GM13976 (cell line): ENCODE results near the gene UNC5C.

Source experiments
- DNase-seq: peaks from one replicate; pipeline ENCODE4 v3.0.0; 2012; ENCODE audit warnings: low spot score
- CTCF ChIP-seq: IDR thresholded peaks from 2 replicates; pipeline ENCODE4 v1.5.1; 2012; ENCODE audit warnings: borderline replicate concordance, mild to moderate bottlenecking; ENCODE audit not compliant: insufficient read depth; ENCODE audit errors: extremely low read depth, missing control alignments, control extremely low read depth
- in situ Hi-C: fragments of 300-500 bp; cut with MboI; formaldehyde crosslinking; loops from one replicate; pipeline ENCODE4 v1.12.0; 2022; ENCODE audit warnings: low sequenced_read_pairs, mixed read lengths, inconsistent platforms; ENCODE audit not compliant: unreplicated experiment

UNC5C gene

GRCh38 chr4:95556207-95556859 lies 7.6 kb upstream of the UNC5C start:
- DNase-seq, result no peak
- TF ChIP-seq CTCF, result no peak
- in situ Hi-C loops, result no loop called here

DNA sequence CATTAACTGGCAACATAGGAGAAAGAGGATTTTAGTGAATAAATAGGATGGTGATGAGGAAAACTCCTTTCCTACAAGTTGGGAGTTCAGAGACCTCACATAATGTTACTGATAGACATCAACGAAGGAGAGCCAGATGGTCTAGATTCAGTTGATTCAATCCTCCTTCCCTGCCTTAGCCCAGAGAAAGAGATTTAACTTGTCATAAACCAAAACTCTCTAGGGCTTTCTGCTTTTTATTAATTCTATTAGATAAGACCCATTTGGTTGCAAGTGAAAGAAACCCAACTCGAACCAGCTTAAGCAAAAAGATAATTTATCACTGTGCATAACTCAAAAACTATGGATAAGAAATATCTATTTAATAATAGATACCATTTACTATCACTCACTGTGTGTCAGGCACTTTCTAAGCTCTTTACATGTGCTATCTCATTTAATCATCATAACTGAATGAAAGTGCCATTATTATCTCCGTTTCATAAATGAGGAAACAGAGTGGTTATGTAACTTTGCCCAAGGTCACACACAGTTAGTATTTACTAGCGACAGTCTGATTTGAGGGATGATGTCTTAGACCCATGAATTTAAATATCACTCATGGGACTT lies 4.3 kb upstream of the UNC5C start:
- in situ Hi-C loops, result no loop called here
- no peak for DNase-seq
- no peak for TF ChIP-seq CTCF

DNA sequence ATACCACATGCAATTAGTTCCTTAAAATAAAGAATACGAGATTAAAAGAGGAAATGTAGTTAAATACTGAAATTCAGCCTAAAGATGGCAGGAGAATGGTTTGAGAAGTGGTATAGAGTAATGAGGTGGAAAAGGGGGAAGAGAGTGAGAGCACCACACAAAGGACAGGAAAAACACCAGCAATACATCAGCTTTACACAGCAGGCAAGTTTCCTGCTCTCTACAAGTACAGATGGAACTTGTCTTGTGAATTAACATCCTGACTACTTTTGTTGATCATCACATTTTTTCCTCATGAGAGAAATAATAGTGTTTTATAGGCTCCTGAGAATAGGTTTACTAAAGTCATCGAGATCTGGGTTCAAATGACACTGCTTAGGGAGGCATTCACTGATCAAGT lies 2.9 kb upstream of the UNC5C start:
- in situ Hi-C loops, result no loop called here
- no peak for TF ChIP-seq CTCF

GRCh38 chr4:95550115-95550987 lies 1.6 kb upstream of the UNC5C start:
- DNase-seq, result no peak
- TF ChIP-seq CTCF, result no peak
- in situ Hi-C loops, result no loop called here

More for the DNA sequence above, 2.9 kb upstream of the UNC5C start:
- no peak for DNase-seq

DNA sequence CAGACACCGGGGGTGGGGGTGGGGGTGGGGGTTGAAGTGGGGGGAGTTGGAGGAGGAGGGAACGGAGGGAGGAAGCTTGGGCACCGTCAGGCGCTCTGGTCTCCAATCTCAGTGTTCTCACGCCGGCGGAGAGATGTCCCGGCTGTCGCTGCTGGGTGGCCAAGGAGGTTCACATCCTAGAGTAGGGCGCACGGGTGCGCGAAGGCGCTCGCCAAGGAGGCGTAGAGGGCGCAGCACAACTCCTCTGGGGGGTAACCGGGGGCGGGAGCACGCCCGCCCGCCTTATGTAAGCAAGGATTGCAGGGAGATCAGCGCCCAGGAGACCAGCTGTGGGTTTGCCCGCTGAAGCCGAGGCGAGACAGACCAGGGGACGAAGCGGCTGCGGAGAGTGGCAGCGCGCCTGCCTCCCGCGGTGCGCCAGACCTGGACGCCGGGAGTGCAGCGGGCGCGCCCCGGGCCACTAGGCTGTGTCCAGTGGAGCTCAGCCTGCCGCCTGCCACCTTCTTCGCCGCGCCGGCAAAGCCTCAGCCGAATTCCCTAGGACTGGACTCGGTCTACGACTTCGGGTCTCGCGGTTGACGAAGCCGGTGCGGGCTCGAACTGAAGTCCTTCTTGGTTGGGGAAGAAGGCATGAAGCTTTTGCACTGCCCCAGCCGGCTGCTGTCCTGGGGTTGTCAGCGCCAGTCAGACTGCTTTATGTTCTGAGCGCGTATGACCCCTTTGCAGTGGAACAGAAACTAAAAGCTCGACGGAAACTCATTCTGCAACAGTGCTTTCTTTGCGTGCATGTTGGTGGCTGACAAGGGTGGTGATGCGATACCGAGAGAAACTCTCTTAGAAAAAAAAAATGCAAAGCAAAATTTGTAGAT lies 707 bp upstream of the UNC5C start:
- in situ Hi-C loops, result no loop called here
- no peak for TF ChIP-seq CTCF
- DNase-seq, result peak; percentile 62
